ENCODE measurements around the gene DLL1.

The DLL1 gene

GRCh38 chr6:170286934-170287265 is 4.0 kb downstream of the DLL1 start:
- H3K4me3 ChIP-seq (ENCODE audit: control insufficient read depth, low read depth, low read length) = no peak overlapping the region
- TF ChIP-seq CTCF (conservative IDR thresholded peaks at IDR 0.05; ENCODE audit: control insufficient read depth, insufficient read depth, low read depth, low read length) = no peak
- DNase-seq (ENCODE audit: low read depth) = no peak

DNA sequence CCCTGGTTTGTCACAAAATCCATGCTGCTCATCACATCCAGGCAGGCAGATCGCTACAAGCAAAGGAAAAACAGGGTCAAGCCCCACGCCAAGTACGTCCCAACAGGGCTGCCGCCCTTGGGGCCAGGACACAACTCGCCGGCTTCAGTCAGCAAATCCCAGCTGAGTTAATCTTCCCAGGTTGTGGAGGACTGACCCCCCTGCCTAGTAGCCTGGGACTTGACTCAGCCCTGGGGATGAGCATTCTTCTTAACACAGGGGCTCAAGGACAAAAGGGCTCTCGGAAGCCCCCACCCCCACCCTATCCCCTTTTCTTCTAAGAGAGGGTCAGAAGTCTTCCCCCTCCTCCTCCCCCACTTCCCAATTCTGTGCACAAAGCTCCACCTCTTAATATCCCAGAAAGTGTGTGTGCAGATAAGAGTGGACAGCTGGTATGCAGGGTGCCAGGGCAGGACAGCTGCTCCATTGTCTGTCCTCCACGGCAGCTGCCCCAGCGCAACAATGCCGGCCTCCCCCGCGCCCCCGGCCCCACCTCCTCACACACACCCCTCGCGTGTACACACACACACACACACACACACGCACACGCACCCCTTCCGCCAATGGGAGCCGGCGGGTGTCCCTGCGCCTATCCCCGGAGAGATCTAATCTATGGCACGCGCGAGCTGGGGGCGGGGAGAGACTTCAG is 4.5 kb downstream of the DLL1 start:
- TF ChIP-seq CTCF (conservative IDR thresholded peaks at IDR 0.05; ENCODE audit: control insufficient read depth, insufficient read depth, low read depth, low read length) = no peak
- DNase-seq (ENCODE audit: low read depth) = no peak
- no peak overlapping the region for H3K4me3 ChIP-seq (ENCODE audit: control insufficient read depth, low read depth, low read length)

- no peak for TF ChIP-seq CTCF (conservative IDR thresholded peaks at IDR 0.05; ENCODE audit: control insufficient read depth, insufficient read depth, low read depth, low read length)
- no peak overlapping the region for H3K4me3 ChIP-seq (ENCODE audit: control insufficient read depth, low read depth, low read length)
- no peak for DNase-seq (ENCODE audit: low read depth)
Observed at GRCh38 chr6:170285482-170285881, 5.4 kb downstream of the DLL1 start.

DNA sequence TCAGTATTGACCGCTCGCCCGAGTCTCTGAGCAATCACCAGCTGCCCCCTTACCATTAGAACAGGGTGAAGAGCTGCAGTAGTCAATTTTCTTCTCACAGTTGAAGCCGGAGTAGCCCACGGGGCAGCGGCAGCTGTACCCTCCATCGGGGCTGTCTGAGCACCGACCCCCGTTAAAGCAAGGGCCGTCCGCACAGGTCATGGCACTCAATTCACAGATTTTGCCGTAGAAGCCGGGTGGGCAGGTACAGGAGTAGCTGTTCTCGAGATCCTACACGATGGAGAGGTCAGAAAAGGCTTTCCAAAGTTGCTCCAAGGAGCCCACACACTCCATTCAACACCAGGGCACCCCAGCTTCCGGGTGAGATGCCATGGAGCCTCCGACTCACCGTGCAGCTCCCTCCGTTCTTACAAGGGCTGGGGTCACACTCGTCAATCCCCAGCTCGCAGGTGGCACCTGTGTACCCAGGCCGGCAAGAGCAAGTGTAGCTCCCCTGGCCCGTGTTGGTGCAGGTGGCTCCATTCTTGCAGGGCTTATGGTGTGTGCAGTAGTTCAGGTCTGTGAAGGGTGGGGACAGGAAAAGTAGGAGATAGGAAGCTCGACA is 5.9 kb downstream of the DLL1 start:
- no peak overlapping the region for H3K4me3 ChIP-seq (ENCODE audit: control insufficient read depth, low read depth, low read length)
- TF ChIP-seq CTCF (conservative IDR thresholded peaks at IDR 0.05; ENCODE audit: control insufficient read depth, insufficient read depth, low read depth, low read length) = no peak

DNA sequence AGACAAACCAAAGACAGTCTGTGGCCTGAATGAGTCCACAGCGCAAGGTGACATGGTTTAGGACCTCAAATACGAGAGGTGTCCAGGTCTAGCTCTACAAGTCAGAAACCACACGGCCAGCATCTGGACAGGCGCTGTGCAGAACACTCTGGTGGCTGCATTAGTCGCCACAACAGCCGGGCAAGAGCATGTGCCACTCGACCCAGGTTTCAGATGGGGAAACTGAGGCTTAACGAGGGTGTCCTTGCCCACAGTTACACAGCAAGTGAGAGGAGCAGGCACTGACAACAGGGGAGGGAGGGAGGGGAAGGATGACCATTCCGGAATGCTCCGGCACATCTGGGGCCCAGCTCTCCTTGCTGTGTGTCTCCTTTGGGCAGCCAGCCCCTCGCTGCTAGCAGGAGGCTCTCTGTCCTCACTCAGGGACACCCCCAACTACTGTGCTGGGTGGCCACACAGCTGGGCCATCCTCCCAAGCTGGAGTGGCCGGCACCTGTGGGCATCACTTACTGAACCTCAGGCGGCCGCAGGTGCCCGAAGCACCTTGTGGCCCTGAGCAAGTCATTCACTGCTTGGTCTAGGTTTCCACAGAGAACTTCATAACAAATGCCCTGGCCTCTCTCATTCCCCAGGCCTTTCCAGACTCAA is 6.6 kb downstream of the DLL1 start:
- TF ChIP-seq CTCF (conservative IDR thresholded peaks at IDR 0.05; ENCODE audit: control insufficient read depth, insufficient read depth, low read depth, low read length) = no peak
- no peak for DNase-seq (ENCODE audit: low read depth)
- H3K4me3 ChIP-seq (ENCODE audit: control insufficient read depth, low read depth, low read length) = no peak overlapping the region

More for the DNA sequence above, 5.9 kb downstream of the DLL1 start:
- no peak for DNase-seq (ENCODE audit: low read depth)

- TF ChIP-seq CTCF (conservative IDR thresholded peaks at IDR 0.05; ENCODE audit: control insufficient read depth, insufficient read depth, low read depth, low read length) = no peak
- H3K4me3 ChIP-seq (ENCODE audit: control insufficient read depth, low read depth, low read length) = no peak overlapping the region
- no peak for DNase-seq (ENCODE audit: low read depth)
Observed at GRCh38 chr6:170283212-170284081, 7.4 kb downstream of the DLL1 start.
